GM12874 (cell line): ENCODE results near the gene GPRC5B.

Experiments used
- TF ChIP-seq, protein P1 (sequence below): IDR thresholded peaks from 2 replicates; pipeline ENCODE4 v1.5.1; 2011; ENCODE audit warnings: low read depth, mild to moderate bottlenecking, control low read depth, low read length, moderate library complexity; ENCODE audit not compliant: insufficient read depth

GPRC5B gene

DNA sequence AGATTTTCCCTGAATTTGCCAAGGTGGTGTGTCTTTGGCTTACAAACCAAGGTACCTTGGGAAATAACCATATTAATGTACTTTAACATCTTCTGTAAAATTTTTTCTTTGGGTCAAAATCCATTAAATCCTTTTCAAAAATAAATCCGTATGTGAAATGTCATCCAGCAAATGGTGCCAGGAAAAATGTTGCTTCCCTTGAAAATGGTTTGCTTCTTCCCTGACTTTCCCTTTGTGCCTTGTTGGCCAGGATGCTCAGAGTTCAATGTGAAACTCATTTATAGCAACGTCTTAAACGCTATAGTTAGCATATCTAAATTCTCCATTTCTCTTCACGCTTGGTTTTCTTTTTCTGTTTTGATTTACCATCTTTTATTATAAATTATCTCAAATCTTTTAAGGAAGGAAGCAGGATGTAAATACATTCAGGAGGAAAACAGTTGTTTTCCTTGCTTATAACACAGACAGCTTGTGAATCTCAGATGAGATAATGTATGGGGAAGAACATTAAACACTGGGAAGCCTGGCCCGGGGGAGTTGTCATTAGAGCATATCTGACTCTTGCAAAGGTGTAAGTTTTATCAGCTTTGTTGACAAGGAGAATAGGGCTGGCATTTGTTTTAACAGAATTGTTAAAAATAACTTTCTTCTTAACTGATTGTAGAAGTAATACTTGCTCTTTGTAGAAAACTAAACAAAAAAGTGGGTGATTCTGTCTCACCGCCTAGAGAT, 42.1 kb downstream of the GPRC5B start:
- TF ChIP-seq, protein P1, sequence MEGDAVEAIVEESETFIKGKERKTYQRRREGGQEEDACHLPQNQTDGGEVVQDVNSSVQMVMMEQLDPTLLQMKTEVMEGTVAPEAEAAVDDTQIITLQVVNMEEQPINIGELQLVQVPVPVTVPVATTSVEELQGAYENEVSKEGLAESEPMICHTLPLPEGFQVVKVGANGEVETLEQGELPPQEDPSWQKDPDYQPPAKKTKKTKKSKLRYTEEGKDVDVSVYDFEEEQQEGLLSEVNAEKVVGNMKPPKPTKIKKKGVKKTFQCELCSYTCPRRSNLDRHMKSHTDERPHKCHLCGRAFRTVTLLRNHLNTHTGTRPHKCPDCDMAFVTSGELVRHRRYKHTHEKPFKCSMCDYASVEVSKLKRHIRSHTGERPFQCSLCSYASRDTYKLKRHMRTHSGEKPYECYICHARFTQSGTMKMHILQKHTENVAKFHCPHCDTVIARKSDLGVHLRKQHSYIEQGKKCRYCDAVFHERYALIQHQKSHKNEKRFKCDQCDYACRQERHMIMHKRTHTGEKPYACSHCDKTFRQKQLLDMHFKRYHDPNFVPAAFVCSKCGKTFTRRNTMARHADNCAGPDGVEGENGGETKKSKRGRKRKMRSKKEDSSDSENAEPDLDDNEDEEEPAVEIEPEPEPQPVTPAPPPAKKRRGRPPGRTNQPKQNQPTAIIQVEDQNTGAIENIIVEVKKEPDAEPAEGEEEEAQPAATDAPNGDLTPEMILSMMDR, result no peak

DNA sequence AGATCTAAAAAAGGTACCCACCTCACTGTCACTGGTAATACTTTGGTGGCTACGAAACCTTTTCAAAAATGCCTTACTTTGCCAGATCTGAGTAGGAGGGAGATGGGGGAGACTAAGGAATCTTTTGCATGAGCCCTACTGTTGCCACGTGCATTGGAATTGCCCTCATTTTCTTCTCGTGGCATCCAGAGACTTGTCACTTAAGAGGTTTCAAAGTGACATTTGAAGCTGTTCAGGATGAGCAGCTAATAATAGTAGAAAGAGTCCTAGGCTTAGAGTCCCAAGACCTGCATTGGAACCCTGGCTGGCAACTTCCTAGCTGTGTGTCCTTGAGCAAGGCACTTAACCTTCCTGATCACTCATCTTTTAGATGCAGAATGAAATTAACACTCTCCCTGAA, 43.5 kb downstream of the GPRC5B start:
- TF ChIP-seq, protein P1, result no peak

DNA sequence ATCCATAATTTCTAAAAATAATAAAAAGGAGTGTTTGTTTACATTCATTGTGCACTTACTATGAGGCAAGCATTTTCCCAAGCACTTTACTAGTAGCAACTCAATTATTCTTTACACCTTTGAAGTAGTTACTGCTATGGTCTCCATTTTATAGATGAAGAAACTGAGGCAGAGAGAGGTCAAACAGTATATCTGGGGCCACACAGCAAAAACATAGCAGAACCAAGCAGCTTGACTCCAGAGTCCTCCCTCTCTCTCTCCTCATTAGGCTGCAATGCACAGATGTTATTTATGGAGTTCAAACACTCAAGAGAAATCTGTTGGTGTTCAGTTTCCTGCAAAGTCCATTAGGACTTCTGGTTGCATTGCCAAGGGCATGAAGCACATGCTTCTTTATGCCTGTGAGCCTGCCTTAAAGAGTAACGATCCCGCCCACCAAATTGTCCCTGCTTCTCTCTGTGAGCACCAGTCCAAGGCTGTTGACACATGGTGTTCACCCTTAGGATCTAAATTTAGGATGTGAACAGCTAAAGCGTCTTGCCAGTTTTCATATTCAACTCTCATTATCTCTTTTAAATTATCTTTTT, 44.0 kb downstream of the GPRC5B start:
- TF ChIP-seq, protein P1, result no peak

DNA sequence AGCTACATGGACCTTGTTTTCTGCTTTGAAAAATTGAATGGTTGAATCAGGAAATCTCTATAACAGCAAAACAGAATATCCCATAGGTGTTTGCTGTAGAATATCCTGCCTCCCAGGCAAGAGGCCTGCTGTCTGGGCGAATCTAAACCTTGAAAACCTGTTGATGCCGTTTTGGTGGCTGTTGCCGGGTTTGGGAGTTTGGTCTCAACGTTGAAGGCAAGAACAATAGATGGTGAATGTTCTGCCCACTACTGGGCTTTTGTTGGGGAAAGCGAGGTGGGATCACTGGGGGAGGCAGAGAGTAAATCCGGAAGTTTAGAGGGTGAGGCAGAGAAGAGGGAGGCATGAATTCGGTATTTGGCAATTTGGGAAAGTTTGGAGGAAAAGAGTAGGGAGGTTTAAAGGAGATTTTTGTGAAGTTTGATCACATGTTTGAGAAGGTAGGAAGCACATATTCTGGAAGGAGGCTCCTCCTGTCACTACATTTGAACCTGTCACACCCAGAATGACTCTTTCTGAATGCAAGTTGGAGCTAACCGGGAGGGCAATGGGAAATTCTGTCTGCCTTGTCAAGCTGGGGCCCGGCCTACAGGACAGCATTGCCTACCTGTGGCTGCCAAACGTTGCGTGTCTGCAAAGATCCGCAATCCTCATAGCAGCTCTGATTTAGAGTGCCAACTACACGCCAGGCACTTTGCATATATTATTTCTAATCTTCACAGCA, 46.5 kb downstream of the GPRC5B start:
- TF ChIP-seq, protein P1, result no peak

DNA sequence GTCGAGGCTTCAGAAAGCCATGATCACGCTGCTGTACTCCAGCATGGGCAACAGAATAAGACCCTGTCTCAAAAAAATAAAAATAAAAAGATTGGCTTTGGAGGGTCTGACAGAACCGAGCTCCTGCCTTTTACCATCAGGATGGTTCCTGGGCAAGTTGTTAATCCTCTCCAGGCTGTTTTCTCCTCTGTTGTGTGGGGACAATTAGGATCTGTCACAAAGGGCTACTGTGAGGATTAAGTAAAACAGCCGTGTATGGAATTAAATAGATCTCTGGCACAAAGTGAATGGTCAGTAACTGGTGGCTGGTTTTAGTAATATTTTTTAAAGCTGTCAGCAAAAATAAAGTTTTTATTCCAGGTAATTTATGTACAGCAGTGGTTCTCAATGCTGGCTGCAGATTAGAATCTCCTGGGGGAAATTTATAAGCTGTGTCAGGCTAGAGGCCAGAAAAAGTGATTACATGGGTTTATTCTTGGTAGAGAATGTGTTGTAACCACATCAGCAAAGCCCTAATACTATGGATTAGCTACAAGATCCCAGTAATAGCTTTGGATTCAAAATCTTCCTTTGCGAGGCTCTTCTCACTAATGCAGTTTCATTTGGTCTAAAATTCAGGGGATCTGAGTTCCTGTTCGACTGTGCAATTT, 47.2 kb downstream of the GPRC5B start:
- TF ChIP-seq, protein P1, result no peak

DNA sequence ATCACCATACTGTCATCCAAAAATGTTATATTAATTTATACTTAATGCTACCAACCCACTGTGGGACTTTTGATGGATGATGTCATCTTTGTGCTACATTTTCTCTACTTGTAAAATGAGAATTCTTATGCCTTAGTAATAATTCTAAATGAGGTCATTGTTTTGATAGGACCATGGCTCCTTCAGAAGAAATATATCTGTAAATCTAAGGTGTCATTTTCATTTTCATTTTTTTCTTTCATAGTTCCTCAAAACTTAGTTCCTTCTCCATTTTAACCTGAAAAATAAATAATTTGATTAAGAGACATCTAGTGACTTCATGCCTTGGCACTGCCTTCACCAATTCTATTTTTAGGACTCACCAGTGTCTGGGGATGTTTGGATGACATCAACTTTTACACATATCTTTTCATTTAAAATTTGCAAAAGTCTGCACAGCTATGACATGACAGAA, 48.7 kb downstream of the GPRC5B start:
- TF ChIP-seq, protein P1, result no peak

DNA sequence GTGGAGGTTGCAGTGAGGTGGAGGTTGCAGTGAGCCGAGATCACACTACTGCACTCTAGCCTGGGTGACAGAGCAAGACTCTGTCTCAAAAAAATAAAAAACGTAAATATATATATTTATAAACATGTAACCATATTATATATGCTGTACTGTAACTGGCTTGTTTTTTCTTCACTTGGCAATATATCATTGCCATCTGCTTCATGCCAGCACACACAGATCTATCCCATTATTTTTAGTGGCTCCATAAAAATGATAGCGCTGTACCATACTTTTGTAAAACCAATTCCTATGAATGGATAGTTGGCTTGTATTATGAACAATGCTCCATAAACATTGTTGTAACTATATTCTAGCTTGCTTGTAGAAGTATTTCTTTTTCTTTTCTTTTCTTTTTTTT, 49.5 kb downstream of the GPRC5B start:
- TF ChIP-seq, protein P1, result no peak
